Activated T-helper 1 cell treated with anti-CD3 and anti-CD28 coated beads, Interleukin-12 subunit alpha, Interleukin-12 subunit beta, Interleukin-2, Interleukin-4 antibody, amounts not matched to agents 30 ng/mL and 10 ng/mL and 1 ng/mL, durations not matched to agents 14 hours and 24 hours and 36 hours (primary cell): ENCODE measurements around the gene PHC2. TPM values are rescaled to one million over a fixed set of nuclear protein-coding genes. Genes with fewer than 3 reads are reported as not detected.

Experiments
- DNase-seq: peaks from one replicate; pipeline ENCODE4 v3.0.0; 2021; ENCODE audit warnings: low spot score
- H3K27ac Mint-ChIP-seq: one replicate; pipeline ENCODE4 v1.8.0; 2021; ENCODE audit warnings: mild to moderate bottlenecking, mixed read lengths
- H3K27me3 Mint-ChIP-seq: one replicate; pipeline ENCODE4 v1.8.0; 2022; ENCODE audit warnings: mild to moderate bottlenecking, moderate library complexity, mixed read lengths; ENCODE audit not compliant: insufficient read depth
- H3K36me3 Mint-ChIP-seq: one replicate; pipeline ENCODE4 v1.8.0; 2021; ENCODE audit warnings: low read depth, mixed read lengths
- H3K4me1 Mint-ChIP-seq: one replicate; pipeline ENCODE4 v1.8.0; 2021; ENCODE audit warnings: low read depth, mixed read lengths
- H3K4me3 Mint-ChIP-seq: one replicate; pipeline ENCODE4 v1.8.0; 2021; ENCODE audit warnings: mild to moderate bottlenecking, moderate library complexity, mixed read lengths
- H3K9me3 Mint-ChIP-seq: one replicate; pipeline ENCODE4 v1.8.0; 2021; ENCODE audit warnings: mixed read lengths
- intact Hi-C: fragments of 100-400 bp; cut with micrococcal nuclease; formaldehyde crosslinking; loops from one replicate; pipeline ENCODE4 v1.15.1; 2024
- total RNA-seq: library from RNA; stranded (reverse); gene quantifications from 2 replicates; pipeline ENCODE4 v1.2.3, GENCODE V29; 2022

PHC2 gene
- total RNA-seq, 1 donor from 2014 or later = 36.7 TPM

DNA sequence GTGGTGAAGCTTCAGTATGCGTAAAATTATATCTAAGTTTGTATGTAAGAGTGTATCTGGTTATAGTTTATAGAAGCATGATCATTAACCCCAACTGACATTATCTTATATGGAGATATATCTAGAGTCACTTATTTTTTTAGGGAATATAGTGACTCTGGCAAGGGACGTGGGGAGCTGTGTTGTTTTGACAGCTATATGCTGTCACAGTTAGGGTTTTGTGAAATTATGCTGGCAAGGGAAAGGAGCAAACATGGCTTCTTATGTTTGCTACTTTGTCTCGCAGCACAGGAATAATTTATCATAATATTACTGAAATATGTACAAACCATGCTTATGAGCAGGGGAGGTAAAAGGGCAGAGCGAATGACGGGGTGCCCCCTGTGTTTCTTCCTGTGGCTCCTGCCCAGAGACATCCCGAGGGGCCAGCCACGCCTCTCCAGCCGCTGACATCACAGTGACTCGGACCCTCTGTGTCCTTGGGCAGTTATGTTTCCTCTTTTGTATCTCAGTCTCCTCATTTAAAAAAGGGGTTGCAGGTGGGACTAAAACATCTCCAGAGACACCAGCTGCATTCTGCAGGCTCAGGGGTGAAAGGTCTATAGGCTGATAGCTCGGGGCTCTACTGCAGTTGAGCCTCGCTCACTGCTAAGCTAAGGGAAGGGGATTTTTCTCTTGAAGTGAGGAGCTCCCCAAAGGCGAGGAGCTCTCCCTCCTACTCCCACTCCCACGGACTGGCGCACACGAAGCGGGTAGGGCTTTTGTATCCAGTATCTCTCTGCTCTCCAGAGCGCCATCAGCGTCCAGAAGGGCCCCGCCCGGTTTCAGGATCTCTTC lies 124.9 kb downstream of the PHC2 start:
- peaks cover 24% of the 10 kb centered on the region for H3K27me3 Mint-ChIP-seq
- intact Hi-C loops = no loop called here

DNA sequence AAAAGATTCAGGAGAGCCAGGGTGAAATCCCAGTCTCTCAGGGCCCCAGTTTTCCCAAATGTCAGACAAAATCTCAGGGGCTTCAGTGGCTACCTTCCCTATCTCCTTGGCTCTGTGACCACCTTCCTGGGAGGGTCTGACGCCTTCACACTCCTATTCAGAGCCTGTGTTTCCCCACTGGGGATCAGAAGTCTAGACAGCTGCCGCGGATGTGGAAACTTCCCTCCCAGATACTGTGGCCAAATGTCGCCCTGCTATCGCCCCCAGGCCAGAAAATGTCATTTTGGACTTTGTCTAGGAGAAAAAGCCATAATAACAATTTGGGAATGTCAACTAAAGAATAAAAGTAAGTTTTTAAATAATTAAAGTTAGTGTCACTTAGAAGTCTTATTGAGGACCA lies 125.9 kb downstream of the PHC2 start:
- peaks cover 8% of the 10 kb centered on the region for H3K36me3 Mint-ChIP-seq
- intact Hi-C loops = no loop called here
- no peak overlapping the region for H3K4me3 Mint-ChIP-seq
- DNase-seq = no peak
- no peaks in the 10 kb centered on the region for H3K9me3 Mint-ChIP-seq
- no peak overlapping the region for H3K27ac Mint-ChIP-seq
- H3K27me3 Mint-ChIP-seq = peaks cover 24% of the 10 kb centered on the region
- peaks cover 30% of the 10 kb centered on the region for H3K4me1 Mint-ChIP-seq

More for the DNA sequence above, 124.9 kb downstream of the PHC2 start:
- peaks cover 6% of the 10 kb centered on the region for H3K36me3 Mint-ChIP-seq
- H3K4me1 Mint-ChIP-seq = peaks cover 30% of the 10 kb centered on the region
- H3K9me3 Mint-ChIP-seq = no peaks in the 10 kb centered on the region
- H3K27ac Mint-ChIP-seq = no peak overlapping the region
- no peak for DNase-seq
- no peak overlapping the region for H3K4me3 Mint-ChIP-seq

DNA sequence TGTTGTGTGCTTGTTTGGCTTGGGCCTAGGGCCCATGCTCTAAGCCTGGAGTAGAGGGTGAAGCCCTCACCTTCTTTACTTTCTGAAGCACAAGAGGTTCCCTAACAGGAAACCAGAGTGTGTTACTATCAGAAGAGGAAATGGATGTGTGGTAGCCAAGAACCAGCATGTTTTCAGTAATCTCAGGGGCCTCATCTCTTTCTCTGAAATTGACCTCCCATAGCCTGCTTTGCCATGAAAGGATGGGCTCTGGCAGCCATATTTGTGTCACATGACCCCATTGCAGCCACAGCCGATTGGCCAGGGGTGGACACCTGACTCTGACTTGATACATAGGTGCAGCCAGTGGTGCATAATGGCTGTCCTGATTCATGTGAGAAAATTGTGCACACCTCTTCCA lies 128.6 kb downstream of the PHC2 start:
- DNase-seq = peak; percentile 25
- H3K36me3 Mint-ChIP-seq = peaks cover 8% of the 10 kb centered on the region
- H3K27ac Mint-ChIP-seq = peak overlapping the region; percentile 78
- H3K4me3 Mint-ChIP-seq = no peak overlapping the region
- H3K9me3 Mint-ChIP-seq = no peaks in the 10 kb centered on the region
- H3K27me3 Mint-ChIP-seq = peaks cover 19% of the 10 kb centered on the region
- intact Hi-C loops = no loop called here
- peaks cover 38% of the 10 kb centered on the region for H3K4me1 Mint-ChIP-seq

DNA sequence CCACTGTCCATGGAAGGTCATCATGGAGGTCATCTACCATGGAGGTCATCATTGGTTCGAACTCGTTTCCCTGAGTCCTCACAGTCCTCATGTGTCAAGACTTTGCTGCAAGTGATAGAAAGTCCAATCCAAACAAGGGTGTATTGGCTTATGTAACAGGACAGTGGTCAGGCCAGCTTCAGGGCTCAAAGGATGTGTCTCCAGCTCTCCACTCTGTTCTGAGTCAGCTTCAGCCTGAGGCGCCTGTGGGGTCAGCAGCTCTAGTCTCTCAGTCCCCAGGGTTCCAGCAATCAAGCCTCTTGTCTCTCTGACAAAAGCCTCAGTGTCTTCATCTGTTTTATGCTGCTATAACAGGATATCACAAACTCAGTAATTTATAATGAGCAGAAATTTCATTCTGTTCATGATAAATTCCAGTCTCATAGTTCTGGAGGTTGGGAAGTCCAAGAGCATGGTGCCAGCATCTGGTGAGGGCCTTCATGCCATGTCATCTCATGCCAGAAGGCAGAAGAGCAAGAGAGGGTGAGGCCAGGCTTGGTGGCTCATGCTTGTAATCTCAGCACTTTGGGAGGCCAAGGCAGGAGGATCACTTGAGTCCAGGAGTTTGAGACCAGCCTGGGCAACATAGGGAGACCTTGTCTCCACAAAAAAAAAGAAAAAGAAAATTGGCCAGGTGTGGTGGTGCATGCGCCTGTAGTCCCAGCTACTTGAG lies 129.5 kb downstream of the PHC2 start:
- Mint-ChIP-seq H3K4me1 (peaks cover 38% of the 10 kb centered on the region), H3K36me3 (peaks cover 10% of the 10 kb centered on the region), H3K4me3 (no peak overlapping the region), H3K9me3 (no peaks in the 10 kb centered on the region), H3K27ac (no peak overlapping the region), H3K27me3 (peaks cover 19% of the 10 kb centered on the region)
- DNase-seq = no peak
- intact Hi-C loops = no loop called here

DNA sequence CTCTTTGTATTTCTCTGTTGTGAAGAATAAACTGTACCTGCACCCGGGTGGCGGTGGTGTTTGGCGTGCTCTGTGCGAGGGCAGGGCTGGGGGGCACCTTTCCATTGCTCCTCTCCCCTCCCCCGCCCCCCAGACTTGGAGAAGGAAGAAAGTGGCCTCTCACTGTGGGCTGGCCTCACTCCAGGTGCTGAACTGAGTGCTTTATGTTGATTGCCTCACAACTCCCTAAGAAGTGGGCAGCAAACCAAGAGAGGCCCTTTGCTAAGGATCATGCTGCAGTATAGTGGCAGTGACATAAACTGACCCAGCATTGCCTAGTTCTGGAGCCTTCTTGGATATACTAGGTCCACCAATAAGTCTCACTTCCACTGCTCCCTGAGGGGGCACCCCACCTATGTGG lies 130.2 kb downstream of the PHC2 start:
- Mint-ChIP-seq H3K4me3 (no peak overlapping the region), H3K4me1 (peaks cover 38% of the 10 kb centered on the region), H3K27me3 (peaks cover 11% of the 10 kb centered on the region), H3K9me3 (no peaks in the 10 kb centered on the region), H3K27ac (no peak overlapping the region), H3K36me3 (peaks cover 10% of the 10 kb centered on the region)
- no peak for DNase-seq
- intact Hi-C loops = no loop called here

DNA sequence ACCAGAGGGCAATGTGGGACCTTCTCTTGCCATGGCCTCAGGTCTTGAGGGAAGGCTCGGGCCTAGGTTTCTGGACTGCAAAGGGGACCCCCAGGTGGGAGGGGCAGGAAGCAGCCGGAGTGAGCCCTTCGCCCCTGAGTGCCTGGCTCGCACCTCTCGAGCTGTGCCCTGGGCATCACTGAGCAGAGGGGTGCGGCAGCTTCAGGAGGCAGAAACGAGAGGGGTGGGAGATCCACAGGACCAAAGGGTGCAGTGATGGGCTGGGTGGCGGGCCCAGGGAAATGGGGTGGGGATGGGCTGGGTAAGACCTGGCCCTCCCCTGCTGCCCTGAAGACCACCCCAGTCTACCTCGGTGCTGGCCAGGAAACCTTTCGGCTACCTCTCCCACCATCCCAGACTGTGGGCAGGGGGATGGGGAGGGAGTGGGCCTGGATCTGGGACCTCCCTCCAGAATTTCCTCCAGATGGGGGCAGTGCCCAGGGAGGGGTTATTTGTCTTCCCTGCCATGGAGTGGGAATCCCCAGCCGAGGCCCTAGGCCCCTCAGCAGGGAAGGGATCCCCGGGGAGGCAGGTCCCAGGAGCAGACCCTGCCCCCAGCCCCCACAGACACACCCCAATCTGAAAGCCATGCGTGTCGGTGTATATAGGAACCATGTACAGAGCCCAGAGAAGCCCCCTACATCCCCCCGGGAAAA lies 131.3 kb downstream of the PHC2 start:
- Mint-ChIP-seq H3K36me3 (peaks cover 14% of the 10 kb centered on the region), H3K27me3 (peaks cover 2% of the 10 kb centered on the region), H3K4me1 (peaks cover 38% of the 10 kb centered on the region), H3K9me3 (no peaks in the 10 kb centered on the region), H3K4me3 (no peak overlapping the region), H3K27ac (no peak overlapping the region)
- intact Hi-C loops = loop anchor here (5.0 kb wide), 2 partner anchors 42 to 187 kb away; partner anchors contain the start of gene ZNF362
- DNase-seq = no peak

DNA sequence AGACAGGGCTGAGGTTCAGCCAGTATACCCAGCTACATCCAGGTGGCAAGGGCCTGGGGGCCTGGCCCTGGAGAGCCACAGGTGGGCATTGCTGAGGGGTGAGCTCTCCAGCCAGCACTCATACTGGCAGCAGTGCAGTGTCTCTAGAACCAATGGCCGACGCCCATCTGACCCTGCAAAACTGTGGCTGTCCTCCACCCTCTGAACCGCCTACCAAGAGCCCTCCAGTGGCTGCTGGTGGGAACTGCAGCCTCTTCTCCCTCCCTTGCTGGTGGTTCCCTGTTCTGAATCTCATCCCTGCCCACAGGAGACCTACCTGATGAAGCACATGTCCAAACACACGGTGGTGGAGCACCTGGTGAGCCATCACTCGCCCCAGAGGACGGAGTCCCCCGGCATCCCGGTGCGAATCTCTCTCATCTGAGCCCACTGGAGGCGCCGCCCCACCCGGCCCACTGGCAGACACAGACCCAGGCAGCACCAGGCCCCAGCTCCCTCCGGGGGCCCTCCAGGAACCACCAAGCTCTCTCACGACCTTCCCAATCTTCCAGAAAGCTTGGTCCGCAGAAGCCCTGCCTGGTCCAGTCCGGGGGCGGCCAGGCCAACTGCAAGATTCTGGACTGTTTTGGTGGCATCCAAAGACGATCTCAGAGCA lies 132.1 kb downstream of the PHC2 start:
- no peaks in the 10 kb centered on the region for H3K27me3 Mint-ChIP-seq
- peak; percentile 55 for DNase-seq
- no peak overlapping the region for H3K4me3 Mint-ChIP-seq
- peaks cover 32% of the 10 kb centered on the region for H3K4me1 Mint-ChIP-seq
- H3K27ac Mint-ChIP-seq = no peak overlapping the region
- no peaks in the 10 kb centered on the region for H3K9me3 Mint-ChIP-seq
- H3K36me3 Mint-ChIP-seq = peaks cover 14% of the 10 kb centered on the region
- intact Hi-C loops = loop anchor here (5.0 kb wide), 2 partner anchors 41 to 186 kb away; partner anchors contain the start of gene ZNF362

DNA sequence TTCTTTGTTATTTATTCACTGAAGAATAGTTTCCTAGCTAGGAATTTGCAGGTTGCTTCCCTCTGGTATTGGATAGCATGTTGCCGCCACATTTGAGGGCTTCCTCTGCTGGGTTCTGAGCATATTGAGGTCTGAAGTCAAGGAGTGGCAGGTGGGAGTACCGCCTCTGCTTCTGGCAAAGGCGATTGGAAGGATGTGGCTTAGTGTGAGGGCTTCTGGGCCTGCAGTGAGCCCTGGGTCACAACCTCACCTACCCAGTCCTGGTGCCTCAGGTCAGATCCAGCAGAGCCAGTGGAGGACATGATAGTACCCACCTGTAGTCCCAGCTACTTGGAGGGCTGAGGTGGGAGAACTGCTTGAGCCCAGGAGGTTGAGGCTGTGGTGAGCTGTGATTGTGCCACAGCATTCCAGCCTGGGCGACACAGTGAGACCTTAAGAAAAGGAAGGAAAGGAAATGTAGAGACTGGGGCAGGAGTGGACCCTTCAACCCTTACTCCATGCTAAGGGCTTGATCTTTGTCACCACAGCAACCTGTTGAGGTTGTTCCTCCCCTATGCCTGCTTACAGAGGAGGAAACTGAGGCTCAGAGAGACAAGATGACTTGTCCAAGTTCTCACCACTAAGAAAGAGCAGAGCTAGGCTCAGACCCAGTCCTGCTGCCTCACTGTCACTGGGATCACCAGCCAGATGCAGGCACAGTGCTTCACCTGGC lies 132.8 kb downstream of the PHC2 start:
- intact Hi-C loops = loop anchor here (5.0 kb wide), 2 partner anchors 41 to 186 kb away; partner anchors contain the start of gene ZNF362
- Mint-ChIP-seq H3K4me1 (peaks cover 26% of the 10 kb centered on the region), H3K27ac (no peak overlapping the region), H3K9me3 (no peaks in the 10 kb centered on the region), H3K4me3 (no peak overlapping the region), H3K27me3 (no peaks in the 10 kb centered on the region), H3K36me3 (peaks cover 14% of the 10 kb centered on the region)
- DNase-seq = no peak

DNA sequence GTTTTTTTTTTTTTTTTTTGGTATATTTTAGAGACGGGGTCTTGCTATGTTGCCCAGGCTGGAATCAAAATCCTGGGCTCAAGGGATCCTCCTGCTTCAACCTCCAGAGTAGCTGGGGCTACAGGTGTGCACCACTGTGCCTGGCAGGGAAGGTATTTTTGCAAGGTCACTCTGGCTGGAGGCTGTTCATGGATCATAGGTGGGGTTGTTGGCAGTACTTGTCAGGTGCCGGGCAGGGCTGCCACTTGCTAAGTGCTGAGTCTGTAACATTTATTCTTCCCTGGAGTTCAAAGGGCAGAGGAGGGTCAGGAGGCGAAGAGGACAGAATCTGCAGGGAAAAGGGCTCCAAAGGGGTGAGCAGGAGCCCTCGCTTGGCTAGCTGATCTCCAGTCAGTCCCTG lies 134.1 kb downstream of the PHC2 start:
- Mint-ChIP-seq H3K27ac (no peak overlapping the region), H3K9me3 (no peaks in the 10 kb centered on the region), H3K36me3 (peaks cover 11% of the 10 kb centered on the region), H3K4me1 (peaks cover 13% of the 10 kb centered on the region), H3K27me3 (no peaks in the 10 kb centered on the region), H3K4me3 (no peak overlapping the region)
- DNase-seq = no peak
- intact Hi-C loops = loop anchor here (5.0 kb wide), 2 partner anchors 40 to 185 kb away; partner anchors contain the start of gene ZNF362

DNA sequence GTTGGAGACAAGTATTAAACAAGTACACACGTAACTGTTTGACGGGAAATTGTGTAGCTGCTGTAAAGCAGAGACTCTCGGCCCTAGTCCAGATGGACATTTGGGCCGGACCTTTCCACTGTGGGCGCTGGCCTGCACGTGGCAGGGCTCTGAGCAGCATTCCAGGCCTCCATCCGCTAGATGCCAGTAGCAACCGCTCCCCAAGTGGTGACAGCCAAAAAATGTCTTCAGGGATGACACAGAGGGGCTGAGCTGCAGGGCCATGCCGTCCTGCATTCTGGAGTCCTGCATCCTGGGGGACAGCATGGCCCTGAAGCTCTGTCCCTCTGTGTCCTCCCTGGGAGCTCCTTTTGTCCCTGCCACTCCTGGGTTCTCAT lies 134.8 kb downstream of the PHC2 start:
- H3K27ac Mint-ChIP-seq = no peak overlapping the region
- H3K27me3 Mint-ChIP-seq = no peaks in the 10 kb centered on the region
- peaks cover 8% of the 10 kb centered on the region for H3K4me1 Mint-ChIP-seq
- intact Hi-C loops = loop anchor here (5.0 kb wide), 2 partner anchors 39 to 184 kb away; partner anchors contain the start of gene ZNF362
- no peak overlapping the region for H3K4me3 Mint-ChIP-seq
- no peaks in the 10 kb centered on the region for H3K9me3 Mint-ChIP-seq
- DNase-seq = no peak
- peaks cover 8% of the 10 kb centered on the region for H3K36me3 Mint-ChIP-seq

DNA sequence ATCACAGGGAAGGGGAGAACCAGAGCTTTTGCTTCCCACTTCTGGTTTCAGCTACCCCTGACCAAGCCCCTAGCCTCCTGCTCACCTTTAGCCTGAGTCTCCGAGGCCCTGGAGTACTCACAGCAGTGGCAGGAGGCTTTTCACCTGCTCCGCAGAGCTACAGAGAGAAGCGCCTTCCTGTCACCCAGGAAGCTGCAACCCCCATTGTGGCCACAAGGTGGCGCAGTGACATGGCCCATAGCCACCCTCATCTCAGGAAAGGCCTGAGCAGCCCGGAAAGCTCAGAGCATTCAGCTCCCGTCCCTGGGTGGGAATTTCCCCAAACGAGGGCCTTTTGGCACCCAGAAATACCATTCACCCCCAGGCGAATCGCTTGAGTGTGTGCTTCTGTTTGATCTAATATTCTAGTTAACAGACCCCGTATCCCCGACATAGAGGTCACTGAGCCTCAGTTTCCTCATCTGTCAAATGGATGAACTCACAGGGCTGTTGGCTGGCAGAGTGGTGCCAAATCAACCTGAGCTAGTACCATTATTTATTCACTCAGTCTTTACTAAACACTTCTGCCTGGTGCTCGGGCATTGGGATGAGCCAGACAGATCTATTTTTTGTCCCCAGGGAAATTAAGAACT lies 135.3 kb downstream of the PHC2 start:
- peaks cover 7% of the 10 kb centered on the region for H3K36me3 Mint-ChIP-seq
- DNase-seq = peak; percentile 79
- no peak overlapping the region for H3K27ac Mint-ChIP-seq
- H3K27me3 Mint-ChIP-seq = no peaks in the 10 kb centered on the region
- intact Hi-C loops = loop anchor here (1.0 to 5.0 kb wide), 5 partner anchors 38 to 183 kb away; partner anchors contain the start of gene ZNF362
- H3K4me1 Mint-ChIP-seq = peaks cover 8% of the 10 kb centered on the region
- H3K9me3 Mint-ChIP-seq = no peaks in the 10 kb centered on the region
- no peak overlapping the region for H3K4me3 Mint-ChIP-seq
